GM12878 (cell line): Measurements from ENCODE around the gene NPAS3. TPM values are rescaled to one million over a fixed set of nuclear protein-coding genes. Genes with fewer than 3 reads are reported as not detected.

Experiments used
- ATAC-seq: fragments of 200-7000 bp; cut with Tn5 transposase; 3 replicates; pipeline ENCODE4 v1.9.1; 2020; ENCODE audit warnings: mild to moderate bottlenecking, moderate library complexity
- BruUV-seq: library from RNA; stranded (reverse); fragments of 400-500 nt; replicated peaks from 2 replicates; lab custom pipeline; 2021; lab: Mats Ljungman, UMichigan
- CTCF ChIA-PET: fragments of 300-600 bp; sonication (Branson Sonifier 250); formaldehyde crosslinking; extraction: SDS; loops from one replicate; lab custom pipeline; 2021; ENCODE audit warnings: inconsistent platforms; lab: Yijun Ruan, JAX
- POLR2A ChIA-PET: fragments of 350-600 bp; formaldehyde crosslinking; extraction: SDS; loops from one replicate; lab custom pipeline; 2021; ENCODE audit warnings: inconsistent platforms; lab: Charles Lee
- RAD21 ChIA-PET: fragments of 300-600 bp; sonication (Branson Sonifier 250); formaldehyde crosslinking; loops from one replicate; lab custom pipeline; 2023; ENCODE audit warnings: antibody characterized with exemption; ENCODE audit not compliant: unreplicated experiment; lab: Charles Lee
- SMC1A ChIA-PET: fragments of 300-600 bp; sonication (Branson Sonifier 250); formaldehyde crosslinking; loops from one replicate; lab custom pipeline; 2023; ENCODE audit not compliant: unreplicated experiment, uncharacterized antibody; lab: Charles Lee
- DNase-seq: peaks from one replicate; pipeline ENCODE4 v3.0.0-alpha.2; 2011; ENCODE audit warnings: low read depth, low spot score
- FAIRE-seq: peaks from 3 replicates; lab custom pipeline; 2011; peaks lifted over from hg19 to GRCh38; lab: Jason Lieb, UNC
- H2AFZ ChIP-seq: 2 replicates; pipeline ENCODE4 v1.6.0; 2011; ENCODE audit warnings: low read depth, low read length, control low read depth; ENCODE audit not compliant: control insufficient read depth
- H3K27ac ChIP-seq: 2 replicates; pipeline ENCODE4 v1.5.1; 2011; ENCODE audit warnings: control low read depth; ENCODE audit not compliant: control insufficient read depth, insufficient read depth
- H3K27me3 ChIP-seq, 2 experiments: replicated peaks in 1 of 2; 2 replicates each; pipeline versions ENCODE4 v1.6.0 to v1.6.1; 2011; ENCODE audit warnings: low read length in 1 of 2; ENCODE audit not compliant: control insufficient read depth in 2 of 2, insufficient read depth in 2 of 2
- H3K36me3 ChIP-seq, 2 experiments: 2 replicates each; pipeline ENCODE4 v1.5.1; 2011; ENCODE audit warnings: low read length in 1 of 2; ENCODE audit not compliant: control insufficient read depth in 2 of 2, insufficient read depth in 2 of 2
- H3K4me1 ChIP-seq: 2 replicates; pipeline ENCODE4 v1.6.1; 2011; ENCODE audit warnings: mild to moderate bottlenecking, low read length, moderate library complexity, mixed read lengths; ENCODE audit not compliant: control insufficient read depth, insufficient read depth
- H3K4me2 ChIP-seq: 2 replicates; pipeline ENCODE4 v1.6.0; 2011; ENCODE audit warnings: control low read depth; ENCODE audit not compliant: control insufficient read depth, insufficient read depth
- H3K4me3 ChIP-seq: fragments of 200-600 bp; sonication (generic); 2 replicates; pipeline ENCODE4 v1.5.1; 2016
- H3K79me2 ChIP-seq: 2 replicates; pipeline ENCODE4 v1.6.0; 2011; ENCODE audit warnings: low read length; ENCODE audit not compliant: control insufficient read depth, insufficient read depth
- H3K9ac ChIP-seq: 2 replicates; pipeline ENCODE4 v1.8.0; 2011; ENCODE audit warnings: low read length, control low read depth, mixed read lengths; ENCODE audit not compliant: control insufficient read depth, insufficient read depth
- H3K9me3 ChIP-seq: replicated peaks from 3 replicates; pipeline ENCODE4 v1.5.1; 2011; ENCODE audit warnings: mild to moderate bottlenecking, low read length; ENCODE audit not compliant: control insufficient read depth, insufficient read depth
- H4K20me1 ChIP-seq: 2 replicates; pipeline ENCODE4 v1.6.0; 2011; ENCODE audit not compliant: control insufficient read depth, insufficient read depth
- ELK1 ChIP-seq: IDR thresholded peaks from 2 replicates; pipeline ENCODE4 v1.6.1; 2012; ENCODE audit warnings: low read depth, low read length, improper control_type of control experiment
- ESRRA ChIP-seq: IDR thresholded peaks from 2 replicates; pipeline ENCODE4 v1.6.1; 2012; ENCODE audit warnings: mild to moderate bottlenecking, low read length, improper control_type of control experiment
- ETV6 ChIP-seq, 2 experiments: fragments of 450-650 bp in 1 of 2; IDR thresholded peaks in 1 of 2; conservative IDR thresholded peaks in 1 of 2; 2 replicates each; pipeline ENCODE4 v1.6.1; 2014; ENCODE audit warnings: antibody characterized with exemption in 1 of 2, borderline replicate concordance in 1 of 2, low read depth in 1 of 2, mild to moderate bottlenecking in 1 of 2, moderate library complexity in 1 of 2
- NFIC ChIP-seq: IDR thresholded peaks from 2 replicates; pipeline ENCODE4 v1.6.1; 2012; ENCODE audit warnings: low read depth, mild to moderate bottlenecking, inconsistent platforms, low read length, moderate library complexity
- NFYA ChIP-seq: IDR thresholded peaks from 2 replicates; pipeline ENCODE4 v1.6.1; 2011; ENCODE audit warnings: low read depth, mild to moderate bottlenecking, low read length, improper control_type of control experiment, borderline replicate concordance
- NR2F1 ChIP-seq: fragments of 450-650 bp; conservative IDR thresholded peaks from 2 replicates; pipeline ENCODE4 v1.6.1; 2017; ENCODE audit warnings: mild to moderate bottlenecking
- PAX5 ChIP-seq: IDR thresholded peaks from 2 replicates; pipeline ENCODE4 v1.6.1; 2011; ENCODE audit warnings: low read depth, low read length, borderline replicate concordance
- POLR2AphosphoS2 ChIP-seq: IDR thresholded peaks from 2 replicates; pipeline ENCODE4 v1.6.1; 2011; ENCODE audit warnings: low read depth, mild to moderate bottlenecking, low read length, improper control_type of control experiment, moderate library complexity
- RELA ChIP-seq: fragments of 450-650 bp; IDR thresholded peaks from 2 replicates; pipeline ENCODE4 v1.8.0; 2014; ENCODE audit warnings: borderline replicate concordance; ENCODE audit not compliant: partially characterized antibody
- REST ChIP-seq: IDR thresholded peaks from 2 replicates; pipeline ENCODE4 v1.6.1; 2012; ENCODE audit warnings: mild to moderate bottlenecking, low read depth, low read length
- STAT1 ChIP-seq: fragments of 450-650 bp; conservative IDR thresholded peaks from 2 replicates; pipeline ENCODE4 v1.6.1; 2014; ENCODE audit warnings: antibody characterized with exemption, mild to moderate bottlenecking
- SUZ12 ChIP-seq: fragments of 200-600 bp; sonication (generic); IDR thresholded peaks from one replicate; pipeline ENCODE4 v1.6.1; 2018; ENCODE audit warnings: antibody characterized with exemption, mild to moderate bottlenecking; ENCODE audit not compliant: unreplicated experiment
- TCF7 ChIP-seq: IDR thresholded peaks from 2 replicates; pipeline ENCODE4 v1.6.1; 2014; ENCODE audit warnings: antibody characterized with exemption, borderline replicate concordance
- ZNF622 ChIP-seq: fragments of 450-650 bp; IDR thresholded peaks from 2 replicates; pipeline ENCODE4 v1.6.1; 2017; ENCODE audit warnings: mild to moderate bottlenecking, inconsistent platforms
- ZZZ3 ChIP-seq: IDR thresholded peaks from 2 replicates; pipeline ENCODE4 v1.6.1; 2011; ENCODE audit warnings: low read depth; ENCODE audit not compliant: control insufficient read depth, insufficient read length
- WGBS: methylation state at CpG from one replicate; pipeline ENCODE4 v1.1.6; 2016; ENCODE audit warnings: low lambda C conversion rate; ENCODE audit not compliant: insufficient replicate concordance, insufficient coverage; ENCODE audit errors: missing lambda C conversion rate; 5-methylcytosine and 5-hydroxymethylcytosine counted together
- in situ Hi-C: fragments of 300-500 bp; cut with MboI; formaldehyde crosslinking; loops from 9 replicates; pipeline ENCODE4 v1.14.3; 2018; ENCODE audit warnings: mixed read lengths
- intact Hi-C: fragments of 100-400 bp; cut with micrococcal nuclease; formaldehyde crosslinking; loops from one replicate; pipeline ENCODE4 v1.14.2; 2022; ENCODE audit not compliant: unreplicated experiment
- polyA plus RNA-seq, 11 experiments: library from polyadenylated mRNA; depleted of rRNA in 4 of 11; unstranded in 6 of 11; stranded (reverse) in 5 of 11; fragments of >200 nt; fragmentation: Nextera tagmentation in 4 of 11; fragmentation: Illumina TruSeq in 1 of 11; extraction: Ambion mirVana in 4 of 11; extraction: Trizol in 1 of 11; gene quantifications; 1 replicate in 1 of 11; 2 replicates in 10 of 11; pipeline versions ENCODE4 v1.2.1 to v1.2.3, GENCODE V29; 2011 to 2016; ENCODE audit warnings: inconsistent platforms in 2 of 11, missing spikeins in 2 of 11, low read depth in 1 of 11
- total RNA-seq, 4 experiments: library from RNA; depleted of rRNA in 3 of 4; stranded (reverse); fragments of >200 nt in 3 of 4; fragmentation: Illumina TruSeq in 1 of 4; extraction: Trizol in 1 of 4; gene quantifications; 2 replicates each; pipeline versions ENCODE4 v1.2.1 to v1.2.3, GENCODE V29; 2013 to 2021

The NPAS3 gene
- total and polyA plus RNA-seq, 10 of the 15 experiments (the other 5 are each of a cell fraction or from before 2014, with no cell fraction given) = under 0.01 to 2.7 (median 0.03) TPM; not detected in 6

- TF ChIP-seq SUZ12 = no peak
- TF ChIP-seq ELK1 = no peak
- no peak for TF ChIP-seq ETV6 (conservative IDR thresholded peaks at IDR 0.05 in 1 of 2, IDR thresholded peaks at IDR 0.05 in 1 of 2; ENCODE audit: borderline replicate concordance in 1 of 2, low read depth in 1 of 2)
- no peak for TF ChIP-seq STAT1
- TF ChIP-seq NR2F1 = no peak
- no peak for TF ChIP-seq ESRRA
- no peak for TF ChIP-seq NFYA
Measured at GRCh38 chr14:33376510-33376909, 437.8 kb downstream of the NPAS3 start (continued).

- H3K4me1 ChIP-seq = peaks cover 9% of the 10 kb centered on the region; the same call in 1 of the 2 replicates
- BruUV-seq = no TSS peak
- WGBS = 0% methylated on average over 2 of the region's 2 CpGs
- RAD21 ChIA-PET = no interaction called here
- no peaks in the 10 kb centered on the region; a peak in 1 of 4 replicates for H3K27me3 ChIP-seq
- no peaks in the 10 kb centered on the region for H4K20me1 ChIP-seq
- H3K36me3 ChIP-seq = no peaks in the 10 kb centered on the region
- ATAC-seq (peak; percentile 79), FAIRE-seq (no peak), DNase-seq (peak; percentile 27)
- no peaks in the 10 kb centered on the region for H3K9me3 ChIP-seq
- H3K79me2 ChIP-seq = no peaks in the 10 kb centered on the region
- no peak overlapping the region for H2AFZ ChIP-seq
- CTCF ChIA-PET = no interaction called here
- SMC1A ChIA-PET = no interaction called here
- no peak overlapping the region for H3K4me3 ChIP-seq
- no peak overlapping the region for H3K27ac ChIP-seq
- in situ Hi-C loops = no loop called here
- H3K4me2 ChIP-seq = no peak overlapping the region
- intact Hi-C loops = no loop called here
- POLR2A ChIA-PET = no interaction called here
- no peak overlapping the region for H3K9ac ChIP-seq
- TF ChIP-seq NFIC (peak; percentile 39; the same call in 1 of the 2 replicates), REST (no peak), ZNF622 (no peak), PAX5 (0 out of 2 replicates have a peak, but pooled peaks have one; percentile 55), TCF7 (no peak), POLR2AphosphoS2 (no peak), RELA (no peak), ZZZ3 (no peak)
Measured at GRCh38 chr14:33377596-33378390, 439.1 kb downstream of the NPAS3 start.
